ENCODE measurements around the gene TAF1C. TPM values are rescaled to one million over a fixed set of nuclear protein-coding genes. Genes with fewer than 3 reads are reported as not detected.

TAF1C gene
- total and polyA plus RNA-seq, 3 donors from 2014 or later: 42.1 to 101 (median 101) TPM

- no peak for DNase-seq
- no peak overlapping the region for H3K27ac ChIP-seq
- H3K27me3 ChIP-seq: no peaks in the 10 kb centered on the region
- 93 to 95% methylated on average over 11 to 33 of the region's 33 CpGs for WGBS, 2 donors
- no peaks in the 10 kb centered on the region for H3K36me3 ChIP-seq (ENCODE audit: low read depth, missing control alignments)
- no peak overlapping the region for H3K4me3 ChIP-seq
- H3K9me3 ChIP-seq: no peaks in the 10 kb centered on the region
- TF ChIP-seq CTCF (IDR thresholded peaks at IDR 0.05): no peak
- TF ChIP-seq POLR2A (IDR thresholded peaks at IDR 0.05): no peak
- intact Hi-C loops (cut with DNase I; ENCODE audit: low total_unique reads): loop anchor here (10.0 kb wide), 1 partner anchor 215 kb away; the partner anchor contains the start of gene NECAB2
- H3K4me1 ChIP-seq: peaks cover 46% of the 10 kb centered on the region
Measured at GRCh38 chr16:84179612-84180320, 7.1 kb downstream of the TAF1C start.

- no peak for DNase-seq
- Histone ChIP-seq H3K27me3 (no peaks in the 10 kb centered on the region), H3K27ac (no peak overlapping the region), H3K36me3 (ENCODE audit: low read depth, missing control alignments) (no peaks in the 10 kb centered on the region), H3K4me3 (no peak overlapping the region), H3K4me1 (peaks cover 39% of the 10 kb centered on the region), H3K9me3 (no peaks in the 10 kb centered on the region)
- no peak for TF ChIP-seq POLR2A (IDR thresholded peaks at IDR 0.05)
- intact Hi-C loops (cut with DNase I; ENCODE audit: low total_unique reads): no loop called here
- 91 to 92% methylated on average over 9 to 28 of the region's 28 CpGs for WGBS, 2 donors
Measured at GRCh38 chr16:84178892-84179611, 7.8 kb downstream of the TAF1C start.

- Histone ChIP-seq H3K4me3 (no peak overlapping the region), H3K27ac (peak overlapping the region in 1 of 2 donors; percentile 73), H3K9me3 (no peaks in the 10 kb centered on the region), H3K27me3 (no peaks in the 10 kb centered on the region), H3K4me1 (peaks cover 31% of the 10 kb centered on the region), H3K36me3 (ENCODE audit: low read depth, missing control alignments) (no peaks in the 10 kb centered on the region)
- 77 to 86% methylated on average over 8 to 15 of the region's 15 CpGs for WGBS, 2 donors
- DNase-seq: no peak
- intact Hi-C loops (cut with DNase I; ENCODE audit: low total_unique reads): no loop called here
- no peak for TF ChIP-seq CTCF (IDR thresholded peaks at IDR 0.05)
- no peak for TF ChIP-seq POLR2A (IDR thresholded peaks at IDR 0.05)
Measured at GRCh38 chr16:84178146-84178765, 8.6 kb downstream of the TAF1C start.

- TF ChIP-seq POLR2A (IDR thresholded peaks at IDR 0.05) (no peak), CTCF (IDR thresholded peaks at IDR 0.05) (no peak)
- Histone ChIP-seq H3K4me1 (peaks cover 28% of the 10 kb centered on the region), H3K4me3 (no peak overlapping the region), H3K36me3 (ENCODE audit: low read depth, missing control alignments) (no peaks in the 10 kb centered on the region), H3K9me3 (no peaks in the 10 kb centered on the region), H3K27ac (peak overlapping the region; percentile 21 to 73), H3K27me3 (no peaks in the 10 kb centered on the region)
- DNase-seq: peak; percentile 58
- intact Hi-C loops (cut with DNase I; ENCODE audit: low total_unique reads): no loop called here
- WGBS, 2 donors: 38 to 60% methylated on average over 9 of the region's 9 CpGs
Measured at GRCh38 chr16:84177741-84178073, 9.2 kb downstream of the TAF1C start.
